ENCODE data around the gene EPN2.

EPN2 gene

DNA sequence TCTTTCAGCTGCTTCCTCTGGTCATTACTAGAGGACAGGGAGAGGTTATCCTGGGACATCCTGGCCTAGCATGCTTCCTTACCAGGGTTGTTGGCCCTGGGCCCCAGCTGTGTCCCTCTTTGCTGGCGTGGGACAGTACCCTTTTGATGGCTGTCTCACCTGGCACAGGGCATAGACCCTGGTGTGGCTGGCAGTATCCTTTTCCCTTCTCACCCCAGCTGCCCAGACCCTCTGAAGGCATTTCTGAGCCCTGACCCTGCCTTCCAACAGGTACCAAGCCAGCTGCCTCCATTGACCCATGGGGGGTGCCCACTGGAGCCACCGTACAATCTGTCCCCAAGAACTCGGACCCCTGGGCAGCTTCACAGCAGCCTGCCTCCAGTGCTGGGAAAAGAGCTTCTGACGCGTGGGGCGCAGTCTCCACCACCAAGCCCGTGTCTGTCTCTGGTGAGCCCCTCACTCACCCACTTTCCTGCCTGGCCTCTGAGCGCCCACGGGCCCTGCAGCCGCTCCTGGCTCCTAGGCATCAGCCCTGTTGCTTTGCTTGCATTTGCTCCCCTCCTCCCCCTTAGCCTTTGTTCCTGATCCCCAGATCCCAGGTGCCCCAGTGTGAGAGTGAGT lies 91.4 kb downstream of the EPN2 start:
- DNase-seq (ENCODE audit: extremely low read depth, low read depth), result no peak
- TF ChIP-seq, protein P1, sequence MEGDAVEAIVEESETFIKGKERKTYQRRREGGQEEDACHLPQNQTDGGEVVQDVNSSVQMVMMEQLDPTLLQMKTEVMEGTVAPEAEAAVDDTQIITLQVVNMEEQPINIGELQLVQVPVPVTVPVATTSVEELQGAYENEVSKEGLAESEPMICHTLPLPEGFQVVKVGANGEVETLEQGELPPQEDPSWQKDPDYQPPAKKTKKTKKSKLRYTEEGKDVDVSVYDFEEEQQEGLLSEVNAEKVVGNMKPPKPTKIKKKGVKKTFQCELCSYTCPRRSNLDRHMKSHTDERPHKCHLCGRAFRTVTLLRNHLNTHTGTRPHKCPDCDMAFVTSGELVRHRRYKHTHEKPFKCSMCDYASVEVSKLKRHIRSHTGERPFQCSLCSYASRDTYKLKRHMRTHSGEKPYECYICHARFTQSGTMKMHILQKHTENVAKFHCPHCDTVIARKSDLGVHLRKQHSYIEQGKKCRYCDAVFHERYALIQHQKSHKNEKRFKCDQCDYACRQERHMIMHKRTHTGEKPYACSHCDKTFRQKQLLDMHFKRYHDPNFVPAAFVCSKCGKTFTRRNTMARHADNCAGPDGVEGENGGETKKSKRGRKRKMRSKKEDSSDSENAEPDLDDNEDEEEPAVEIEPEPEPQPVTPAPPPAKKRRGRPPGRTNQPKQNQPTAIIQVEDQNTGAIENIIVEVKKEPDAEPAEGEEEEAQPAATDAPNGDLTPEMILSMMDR (IDR thresholded peaks at IDR 0.05; ENCODE audit: low read depth, low read length, missing control alignments), result no peak
- H3K4me3 ChIP-seq (replicated peaks; ENCODE audit: low read depth, low read length), result no peak overlapping the region

DNA sequence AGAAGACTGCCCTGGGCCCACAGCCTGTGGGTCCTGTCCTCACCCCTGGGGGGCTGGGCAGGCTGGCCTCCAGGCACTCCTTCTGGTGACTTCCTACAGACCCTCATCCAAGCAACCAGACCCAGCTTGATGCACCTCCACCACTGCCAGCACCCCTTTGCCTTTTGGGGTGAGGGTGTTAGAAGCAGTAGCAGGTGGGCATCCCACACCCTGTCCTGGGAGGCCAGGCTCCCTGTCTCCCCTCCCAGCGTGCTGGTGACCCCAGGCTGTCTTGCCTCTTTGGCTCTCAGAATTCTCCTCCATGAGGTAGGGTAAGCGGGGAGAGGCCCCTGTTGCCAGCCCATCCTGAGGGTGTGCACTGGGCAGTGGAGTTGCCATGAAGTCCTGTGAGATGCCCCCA lies 92.0 kb downstream of the EPN2 start:
- TF ChIP-seq, protein P1 (IDR thresholded peaks at IDR 0.05; ENCODE audit: low read depth, low read length, missing control alignments), result no peak
- no peak overlapping the region for H3K4me3 ChIP-seq (replicated peaks; ENCODE audit: low read depth, low read length)
- no peak for DNase-seq (ENCODE audit: extremely low read depth, low read depth)

DNA sequence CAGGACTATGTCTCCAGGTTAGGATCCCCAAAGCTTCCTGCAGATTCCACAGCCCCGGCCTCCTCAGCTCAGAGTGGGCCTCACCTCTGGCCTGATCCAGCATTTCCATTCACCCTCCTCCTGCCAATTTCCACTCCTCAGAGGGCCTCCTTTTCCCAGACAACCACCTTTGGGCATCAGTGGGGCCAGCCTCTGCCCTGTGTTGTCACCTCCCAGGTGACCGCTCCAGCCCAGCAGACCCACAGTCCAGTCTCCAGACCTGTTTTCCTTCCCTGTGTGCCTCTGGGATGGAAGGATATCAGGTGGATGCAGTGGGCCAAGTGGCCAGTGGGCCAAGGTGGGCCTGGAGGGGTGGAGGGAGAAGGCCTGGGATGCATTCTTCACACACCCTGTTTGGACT lies 92.7 kb downstream of the EPN2 start:
- H3K4me3 ChIP-seq (replicated peaks; ENCODE audit: low read depth, low read length), result no peak overlapping the region
- no peak for DNase-seq (ENCODE audit: extremely low read depth, low read depth)
- TF ChIP-seq, protein P1 (IDR thresholded peaks at IDR 0.05; ENCODE audit: low read depth, low read length, missing control alignments), result no peak

DNA sequence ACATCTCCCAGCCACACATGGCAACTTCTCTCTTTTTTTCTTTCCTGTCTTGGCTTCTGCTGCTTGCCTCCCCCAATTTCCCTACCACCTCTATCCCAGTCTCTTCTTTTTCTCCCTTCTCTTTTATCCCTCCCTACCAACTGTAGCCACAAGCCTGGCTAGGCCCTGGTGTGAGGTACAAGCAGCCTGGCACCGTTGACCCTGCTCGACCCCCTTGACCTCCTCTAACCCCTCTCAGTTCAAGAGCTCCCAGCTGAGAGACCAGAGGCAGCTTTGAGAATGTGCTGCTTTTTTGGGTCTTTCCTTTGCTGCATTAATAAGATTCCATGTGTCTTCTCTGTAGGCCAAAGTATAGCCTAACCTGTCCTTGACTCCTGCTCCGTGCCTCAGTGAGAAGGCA lies 93.1 kb downstream of the EPN2 start:
- TF ChIP-seq, protein P1 (IDR thresholded peaks at IDR 0.05; ENCODE audit: low read depth, low read length, missing control alignments), result no peak
- no peak for DNase-seq (ENCODE audit: extremely low read depth, low read depth)
- H3K4me3 ChIP-seq (replicated peaks; ENCODE audit: low read depth, low read length), result no peak overlapping the region

DNA sequence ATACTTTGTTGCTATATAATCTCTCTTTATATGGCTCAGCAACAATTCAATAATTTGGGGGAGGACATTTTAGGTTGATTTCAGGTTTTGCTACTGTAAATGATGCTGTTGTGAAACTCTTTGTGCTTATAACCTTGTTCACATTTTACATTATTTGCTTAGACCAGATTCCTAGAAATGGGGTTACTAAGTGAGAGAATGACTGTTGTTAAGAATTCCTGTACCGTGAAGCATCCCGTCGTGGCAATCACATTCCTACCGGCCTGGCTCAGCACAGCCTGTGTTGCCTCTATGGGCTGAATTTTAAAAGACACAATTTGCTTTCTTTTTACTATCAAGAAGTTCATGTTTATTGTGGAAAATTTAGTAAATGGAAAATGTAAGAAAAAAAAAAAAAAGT lies 94.0 kb downstream of the EPN2 start:
- TF ChIP-seq, protein P1 (IDR thresholded peaks at IDR 0.05; ENCODE audit: low read depth, low read length, missing control alignments), result no peak
- no peak overlapping the region for H3K4me3 ChIP-seq (replicated peaks; ENCODE audit: low read depth, low read length)

DNA sequence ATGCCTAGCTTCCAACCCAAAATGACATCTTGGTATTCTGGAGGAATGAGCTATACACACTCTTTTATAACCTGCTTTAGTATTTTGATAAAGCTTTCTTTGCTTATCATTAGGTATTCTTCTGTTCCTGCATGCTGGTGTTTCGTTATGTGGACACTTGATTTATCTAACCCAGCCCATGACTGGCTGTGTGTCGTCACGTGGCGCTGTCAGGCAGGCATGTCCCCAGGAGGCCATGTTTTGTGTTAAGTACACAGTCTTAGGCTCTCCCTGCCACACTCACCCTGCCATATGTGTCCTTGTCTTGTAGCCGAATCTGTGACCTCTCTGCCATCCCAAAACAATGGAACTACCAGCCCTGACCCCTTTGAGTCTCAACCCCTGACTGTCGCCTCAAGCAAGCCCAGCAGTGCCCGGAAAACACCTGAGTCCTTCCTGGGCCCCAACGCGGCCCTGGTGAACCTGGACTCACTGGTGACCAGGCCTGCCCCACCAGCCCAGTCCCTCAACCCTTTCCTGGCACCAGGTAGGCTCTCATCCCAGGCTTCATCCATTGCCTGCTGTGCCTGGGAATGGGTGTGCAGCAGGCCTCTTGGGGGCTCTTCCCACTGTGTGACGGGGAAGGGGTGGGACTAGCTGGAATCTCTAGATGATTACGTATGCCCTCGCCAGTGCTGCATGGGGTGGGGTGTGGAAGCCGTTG lies 94.5 kb downstream of the EPN2 start:
- H3K4me3 ChIP-seq (replicated peaks; ENCODE audit: low read depth, low read length), result no peak overlapping the region
- DNase-seq (ENCODE audit: extremely low read depth, low read depth), result no peak
- TF ChIP-seq, protein P1 (IDR thresholded peaks at IDR 0.05; ENCODE audit: low read depth, low read length, missing control alignments), result no peak

More for the DNA sequence above, 94.0 kb downstream of the EPN2 start:
- DNase-seq (ENCODE audit: extremely low read depth, low read depth), result no peak

All from HFF-Myc (cell line).